HepG2 (cell line): Measurements from ENCODE around the gene SCGB1C1. TPM values are rescaled to one million over a fixed set of nuclear protein-coding genes. Genes with fewer than 3 reads are reported as not detected.

ENCODE experiments used
- ATAC-seq: fragments of 200-7000 bp; cut with Tn5 transposase; 3 replicates; pipeline ENCODE4 v1.9.1; 2020; ENCODE audit warnings: mild to moderate bottlenecking, moderate library complexity
- BruUV-seq: library from RNA; stranded (reverse); fragments of 400-500 nt; replicated peaks from 2 replicates; lab custom pipeline; 2021; lab: Mats Ljungman, UMichigan
- CTCF ChIA-PET: fragments of 300-600 bp; formaldehyde crosslinking; extraction: SDS; loops from one replicate; lab custom pipeline; 2021; ENCODE audit warnings: low total read pairs, inconsistent platforms, low intra/inter-chr PET ratio; lab: Yijun Ruan, JAX
- POLR2A ChIA-PET: fragments of 350-600 bp; sonication (Branson Sonifier 250); formaldehyde crosslinking; loops from one replicate; lab custom pipeline; 2020; ENCODE audit warnings: antibody characterized with exemption, inconsistent platforms; lab: Yijun Ruan, JAX
- DNase-seq: peaks from one replicate; pipeline ENCODE4 v3.0.0-alpha.2; 2015; ENCODE audit warnings: low spot score
- FAIRE-seq: peaks from 3 replicates; lab custom pipeline; 2011; peaks lifted over from hg19 to GRCh38; lab: Jason Lieb, UNC
- H2AFZ ChIP-seq: one replicate; pipeline ENCODE4 v1.6.1; 2011; ENCODE audit warnings: low read length, inconsistent platforms
- H3K27ac ChIP-seq: fragments of 300-600 bp; 3 replicates; pipeline ENCODE4 v1.8.0; 2011; ENCODE audit warnings: mixed run types, mild to moderate bottlenecking, mixed read lengths, low read length, inconsistent platforms; ENCODE audit not compliant: insufficient read depth; ENCODE audit errors: extremely low read length
- H3K27me3 ChIP-seq, 2 experiments: fragments of 200-600 bp in 1 of 2; 2 replicates in 1 of 2; 3 replicates in 1 of 2; pipeline versions ENCODE4 v1.6.0 to v1.8.0; 2011; ENCODE audit warnings: low read length in 2 of 2, mild to moderate bottlenecking in 2 of 2, moderate library complexity in 2 of 2, inconsistent platforms in 1 of 2; ENCODE audit not compliant: insufficient read depth in 2 of 2, control insufficient read depth in 1 of 2
- H3K36me3 ChIP-seq, 2 experiments: fragments of 200-600 bp in 1 of 2; replicated peaks in 1 of 2; 2 replicates in 1 of 2; 3 replicates in 1 of 2; pipeline versions ENCODE4 v1.5.1 to v1.8.0; 2011; ENCODE audit warnings: low read length in 2 of 2, inconsistent platforms in 1 of 2; ENCODE audit not compliant: insufficient read depth in 2 of 2, control insufficient read depth in 1 of 2
- H3K4me1 ChIP-seq: 2 replicates; pipeline ENCODE4 v1.5.1; 2012; ENCODE audit warnings: low read length, inconsistent platforms; ENCODE audit not compliant: insufficient read depth
- H3K4me2 ChIP-seq: 2 replicates; pipeline ENCODE4 v1.6.0; 2011; ENCODE audit warnings: low read depth, low read length, inconsistent platforms
- H3K4me3 ChIP-seq, 3 experiments: fragments of 200-600 bp in 1 of 3; sonication (generic), shearing (Covaris generic) in 1 of 3; replicated peaks in 1 of 3; 2 replicates each; pipeline ENCODE4 v1.5.1; 2011 to 2016; ENCODE audit warnings: low read length in 3 of 3, inconsistent platforms in 2 of 3, low read depth in 2 of 3, mild to moderate bottlenecking in 2 of 3, control low read depth in 1 of 3, mixed read lengths in 1 of 3; ENCODE audit not compliant: insufficient read depth in 1 of 3
- H3K79me2 ChIP-seq: one replicate; pipeline ENCODE4 v1.6.1; 2011; ENCODE audit warnings: low read length, inconsistent platforms; ENCODE audit not compliant: insufficient read depth
- H3K9ac ChIP-seq: 2 replicates; pipeline ENCODE4 v1.6.0; 2011; ENCODE audit warnings: mild to moderate bottlenecking, low read depth, low read length, inconsistent platforms; ENCODE audit not compliant: insufficient read depth
- H3K9me3 ChIP-seq: 2 replicates; pipeline ENCODE4 v1.5.1; 2012; ENCODE audit warnings: mild to moderate bottlenecking, low read length
- H4K20me1 ChIP-seq: 2 replicates; pipeline ENCODE4 v1.6.0; 2011; ENCODE audit warnings: inconsistent platforms, mild to moderate bottlenecking, low read length, moderate library complexity; ENCODE audit not compliant: insufficient read depth
- HMGXB4 ChIP-seq, 2 experiments: sonication (generic) in 1 of 2; formaldehyde crosslinking in 1 of 2; IDR thresholded peaks; 2 replicates each; pipeline versions ENCODE4 v1.4.0 to v1.6.1; 2018 to 2020; ENCODE audit warnings: missing genetic modification reagents in 2 of 2, borderline replicate concordance in 1 of 2, low read depth in 1 of 2, mild to moderate bottlenecking in 1 of 2, missing biosample characterization in 1 of 2
- ZNF574 ChIP-seq: sonication (generic); formaldehyde crosslinking; IDR thresholded peaks from 2 replicates; pipeline ENCODE4 v1.4.0; 2020; ENCODE audit warnings: missing genetic modification reagents
- WGBS: methylation state at CpG from one replicate; pipeline ENCODE4 v1.1.6; 2017; ENCODE audit warnings: low lambda C conversion rate; 5-methylcytosine and 5-hydroxymethylcytosine counted together
- in situ Hi-C: cut with HindIII; loops from 2 replicates; pipeline ENCODE4 v1.10.0; 2017; ENCODE audit warnings: low pct_unique_long_range_greater_than_20kb; ENCODE audit not compliant: extremely low pct_ligation_motif_present
- intact Hi-C: fragments of 100-400 bp; cut with micrococcal nuclease; formaldehyde crosslinking; loops from one replicate; pipeline ENCODE4 v1.10.0; 2022; ENCODE audit not compliant: unreplicated experiment
- polyA plus RNA-seq, 8 experiments: library from polyadenylated mRNA; depleted of rRNA in 3 of 8; stranded (reverse) in 7 of 8; unstranded in 1 of 8; fragments of >200 nt; fragmentation: Illumina TruSeq in 4 of 8; extraction: Trizol in 4 of 8; gene quantifications; 2 replicates each; pipeline versions ENCODE4 v1.2.1 to v1.2.3, GENCODE V29; 2011 to 2016; ENCODE audit warnings: low read depth in 4 of 8, missing spikeins in 1 of 8, mixed read lengths in 1 of 8; ENCODE audit not compliant: insufficient read depth in 1 of 8
- total RNA-seq, 5 experiments: library from RNA; depleted of rRNA; stranded (reverse); fragments of >200 nt; fragmentation: Illumina TruSeq; extraction: Trizol; gene quantifications; 2 replicates each; pipeline ENCODE4 v1.2.3, GENCODE V29; 2016; ENCODE audit warnings: low read depth in 1 of 5

SCGB1C1 gene
- total and polyA plus RNA-seq, 2 of the 13 experiments (the other 11 are each of a cell fraction or from before 2014, with no cell fraction given) = not detected

- Histone ChIP-seq H3K27ac (no peak overlapping the region), H3K4me2 (no peak overlapping the region), H3K9me3 (no peaks in the 10 kb centered on the region), H3K27me3 (peaks cover 0 to 1% of the 10 kb centered on the region in 2 experiments; a peak in 1 of 5 replicates), H2AFZ (no peak overlapping the region), H3K4me1 (0 out of 2 replicates have a peak, but pooled peaks cover 5% of the 10 kb centered on the region), H3K9ac (no peak overlapping the region), H3K36me3 (no peaks in the 10 kb centered on the region), H3K79me2 (no peaks in the 10 kb centered on the region), H4K20me1 (no peaks in the 10 kb centered on the region), H3K4me3 (no peak overlapping the region)
- CTCF ChIA-PET = no interaction called here
- TF ChIP-seq ZNF574 (no peak), HMGXB4 (CRISPR knock-in tag; IDR thresholded peaks at IDR 0.05; ENCODE audit: borderline replicate concordance in 1 of 2, low read depth in 1 of 2) (no peak)
- peak; percentile 4 for ATAC-seq
- POLR2A ChIA-PET = interaction anchor here (0.7 kb wide), 1 partner anchor 10 kb away, joined by 3 read pairs; the partner anchor contains the start of genes BET1L and RIC8A
- 0% methylated on average over 3 of the region's 23 CpGs for WGBS
- intact Hi-C loops (no loop called here), in situ Hi-C loops (no loop called here)
- BruUV-seq = no TSS peak
- no peak for DNase-seq
- no peak for FAIRE-seq
These were observed 4.2 kb downstream of the SCGB1C1 start for GRCh38 chr11:196786-197731.
